Stimulated activated naive CD8-positive, alpha-beta T cell treated with anti-CD3 and anti-CD28 coated beads, Interleukin-15, Interleukin-2, amounts not matched to agents 100 U/mL and 50 U/mL, for 24 hours (primary cell): Measurements from ENCODE around the gene KLK7.

Source experiments
- ATAC-seq: fragments of 150-1000 bp; cut with Tn5 transposase; one replicate; pipeline ENCODE4 v1.10.0; 2021
- DNase-seq: peaks from one replicate; pipeline ENCODE4 v3.0.0; 2021

KLK7 gene

GRCh38 chr19:50932018-50932689, 51.6 kb downstream of the KLK7 start:
- ATAC-seq (no peak), DNase-seq (no peak)

DNA sequence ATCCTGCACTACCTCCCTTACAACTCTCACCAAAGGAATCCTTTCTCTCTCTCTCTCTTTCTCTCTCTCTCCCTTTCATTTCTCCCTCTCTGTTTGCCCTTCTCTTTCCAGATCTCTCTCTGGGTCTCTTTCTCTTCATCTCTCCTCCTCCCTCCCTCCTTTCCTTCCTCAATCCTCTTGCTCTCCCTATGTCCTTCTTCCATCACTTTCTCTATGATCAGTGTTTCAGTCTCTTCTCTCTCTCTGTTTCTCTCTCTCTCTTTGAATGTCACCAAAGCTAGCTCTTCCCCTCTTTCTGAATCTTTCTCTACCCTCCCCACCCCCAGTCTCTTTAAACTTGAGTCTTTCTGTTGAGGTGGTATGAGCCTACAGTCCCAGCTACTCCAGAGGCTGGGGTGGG, 52.7 kb downstream of the KLK7 start:
- no peak for ATAC-seq
- no peak for DNase-seq

- DNase-seq (no peak), ATAC-seq (no peak)
Observed at GRCh38 chr19:50928831-50929230, 54.9 kb downstream of the KLK7 start.
